Memory B cell (primary cell): ENCODE data around the gene GRAMD1B.
A peak's percentile ranks its signal among the peaks of the same experiment; 100 is the strongest.
"Not testable (repeated sequence)": the region's sequence is repeated elsewhere in the genome, so short reads cannot be mapped to it uniquely, and the experiment has no call there.

Experiments used
- ATAC-seq: fragments of 150-1000 bp; cut with Tn5 transposase; 2 replicates; pipeline ENCODE4 v1.10.0; 2021; ENCODE audit warnings: low read depth, mild to moderate bottlenecking, moderate library complexity
- DNase-seq, 2 donors: peaks; one replicate each; pipeline ENCODE4 v3.0.0; 2022; ENCODE audit warnings: low spot score in 2 of 2
- H3K27ac Mint-ChIP-seq: one replicate; pipeline ENCODE4 v1.8.0; 2022; ENCODE audit warnings: mild to moderate bottlenecking, moderate library complexity, mixed read lengths
- H3K27me3 Mint-ChIP-seq: one replicate; pipeline ENCODE4 v1.8.0; 2022; ENCODE audit warnings: mixed read lengths
- H3K36me3 Mint-ChIP-seq: one replicate; pipeline ENCODE4 v1.8.0; 2022; ENCODE audit warnings: mild to moderate bottlenecking, mixed read lengths
- H3K4me1 Mint-ChIP-seq: one replicate; pipeline ENCODE4 v1.8.0; 2022; ENCODE audit warnings: mixed read lengths
- H3K4me3 Mint-ChIP-seq: one replicate; pipeline ENCODE4 v1.8.0; 2022; ENCODE audit warnings: mild to moderate bottlenecking, moderate library complexity, mixed read lengths
- H3K9me3 Mint-ChIP-seq: one replicate; pipeline ENCODE4 v1.8.0; 2022; ENCODE audit warnings: mixed read lengths

The GRAMD1B gene

GRCh38 chr11:123640677-123641494, 210.8 kb downstream of the GRAMD1B start:
- peaks cover 2% of the 10 kb centered on the region for H3K4me1 Mint-ChIP-seq
- peak; percentile 26 to 28 for DNase-seq
- peak; percentile 64 for ATAC-seq
- H3K27ac Mint-ChIP-seq = no peak overlapping the region
- H3K4me3 Mint-ChIP-seq = no peak overlapping the region
- no peaks in the 10 kb centered on the region for H3K36me3 Mint-ChIP-seq
- peaks cover 22% of the 10 kb centered on the region for H3K27me3 Mint-ChIP-seq
- no peaks in the 10 kb centered on the region for H3K9me3 Mint-ChIP-seq

DNA sequence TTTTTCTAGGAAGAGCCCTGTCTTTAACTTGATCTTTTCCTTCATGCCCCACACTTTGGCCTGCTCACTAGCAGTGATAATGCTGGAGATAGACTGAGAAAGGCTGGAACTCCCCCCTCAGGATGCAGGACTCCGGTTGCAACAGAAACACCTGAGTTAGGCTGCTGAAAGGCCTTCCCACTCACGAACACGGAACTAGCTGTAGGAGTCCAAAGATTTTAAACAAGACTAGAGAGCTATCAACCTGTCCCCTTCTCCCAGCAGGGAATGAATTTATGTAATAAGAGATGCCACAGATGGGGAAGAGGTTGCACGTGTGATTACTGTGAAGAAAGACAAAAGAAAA, 211.4 kb downstream of the GRAMD1B start:
- Mint-ChIP-seq H3K4me3 (no peak overlapping the region), H3K4me1 (peaks cover 2% of the 10 kb centered on the region), H3K9me3 (no peaks in the 10 kb centered on the region), H3K36me3 (no peaks in the 10 kb centered on the region), H3K27me3 (peaks cover 27% of the 10 kb centered on the region), H3K27ac (no peak overlapping the region)
- ATAC-seq (no peak), DNase-seq (no peak)

GRCh38 chr11:123642435-123642834, 212.4 kb downstream of the GRAMD1B start:
- ATAC-seq (no peak), DNase-seq (no peak)
- Mint-ChIP-seq H3K27me3 (peaks cover 29% of the 10 kb centered on the region), H3K4me3 (no peak overlapping the region), H3K27ac (no peak overlapping the region), H3K4me1 (peaks cover 2% of the 10 kb centered on the region), H3K36me3 (no peaks in the 10 kb centered on the region), H3K9me3 (no peaks in the 10 kb centered on the region)

GRCh38 chr11:123645286-123645975, 215.4 kb downstream of the GRAMD1B start:
- Mint-ChIP-seq H3K27me3 (peaks cover 22% of the 10 kb centered on the region), H3K9me3 (no peaks in the 10 kb centered on the region), H3K4me1 (peaks cover 2% of the 10 kb centered on the region), H3K27ac (no peak overlapping the region), H3K36me3 (no peaks in the 10 kb centered on the region), H3K4me3 (no peak overlapping the region)
- DNase-seq = no peak
- ATAC-seq = no peak

GRCh38 chr11:123650901-123651300, 220.8 kb downstream of the GRAMD1B start:
- Mint-ChIP-seq H3K36me3 (no peaks in the 10 kb centered on the region), H3K27me3 (peaks cover 22% of the 10 kb centered on the region), H3K4me1 (no peaks in the 10 kb centered on the region), H3K4me3 (no peak overlapping the region), H3K9me3 (no peaks in the 10 kb centered on the region), H3K27ac (no peak overlapping the region)
- DNase-seq (no peak), ATAC-seq (no peak)

GRCh38 chr11:123652599-123652998, 222.5 kb downstream of the GRAMD1B start:
- H3K36me3 Mint-ChIP-seq = peaks cover 2% of the 10 kb centered on the region

DNA sequence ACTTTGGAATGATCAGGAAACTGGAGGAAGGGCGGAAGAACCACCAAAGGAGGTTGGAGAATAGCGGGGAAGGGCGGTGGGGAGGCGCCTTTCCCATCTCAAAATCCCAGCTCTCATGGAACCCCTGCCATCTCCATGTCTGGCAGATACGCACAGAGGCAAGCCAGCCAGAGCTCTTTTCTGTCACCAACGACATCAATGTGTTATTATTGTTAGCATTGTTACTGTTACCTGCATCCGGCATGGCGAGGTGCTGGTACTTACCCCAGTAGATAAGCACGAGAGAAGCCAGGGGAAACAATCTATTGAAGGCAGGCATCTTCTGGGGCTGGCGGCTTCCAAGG, 223.4 kb downstream of the GRAMD1B start:
- DNase-seq (no peak), ATAC-seq (no peak)
- Mint-ChIP-seq H3K36me3 (peaks cover 3% of the 10 kb centered on the region), H3K27ac (no peak overlapping the region), H3K27me3 (peaks cover 18% of the 10 kb centered on the region), H3K4me1 (peaks cover 1% of the 10 kb centered on the region), H3K9me3 (peaks cover 11% of the 10 kb centered on the region), H3K4me3 (peak overlapping the region; percentile 50)

More at GRCh38 chr11:123652599-123652998, 222.5 kb downstream of the GRAMD1B start:
- Mint-ChIP-seq H3K4me3 (no peak overlapping the region), H3K27me3 (peaks cover 18% of the 10 kb centered on the region), H3K27ac (no peak overlapping the region), H3K9me3 (peaks cover 3% of the 10 kb centered on the region), H3K4me1 (no peaks in the 10 kb centered on the region)
- no peak for ATAC-seq
- DNase-seq = no peak

DNA sequence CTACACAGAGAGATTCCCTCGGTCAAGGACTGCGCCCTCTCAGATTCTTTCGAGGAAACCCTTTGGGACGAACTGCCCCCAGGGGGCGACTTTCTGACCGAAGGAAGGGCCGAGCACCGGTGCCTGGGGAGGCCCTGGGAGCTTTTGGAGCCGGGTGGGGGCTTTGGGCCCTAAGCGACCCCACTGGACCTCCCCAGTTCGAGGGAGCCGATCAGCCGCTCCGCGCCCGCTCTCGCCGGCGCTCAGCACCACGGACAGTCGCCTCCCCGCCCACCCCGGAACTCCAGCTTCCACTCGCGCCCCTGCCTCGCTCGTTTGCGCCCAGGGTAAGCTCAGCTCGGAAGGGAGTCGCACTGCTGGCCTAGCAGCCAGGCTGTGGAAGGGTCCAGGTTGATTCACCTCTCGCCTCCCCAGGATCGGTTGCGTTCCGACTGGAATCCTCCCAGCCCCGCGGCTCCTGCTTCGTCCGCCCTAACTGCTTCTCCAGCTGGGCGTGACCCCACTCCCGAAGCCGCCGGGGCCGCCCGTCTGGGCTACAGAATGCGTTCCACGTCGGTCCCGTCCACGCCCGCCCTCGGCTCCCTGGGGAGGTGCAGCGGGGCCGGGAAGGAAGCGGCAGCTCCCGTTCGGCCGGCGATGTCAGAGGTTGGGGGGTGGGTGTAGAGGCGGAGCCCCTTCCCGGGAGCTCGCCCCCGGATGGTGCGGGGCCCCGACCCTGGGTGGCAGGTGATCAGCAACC, 223.9 kb downstream of the GRAMD1B start:
- peak overlapping the region; percentile 50 for H3K4me3 Mint-ChIP-seq
- peak; percentile 47 for ATAC-seq

DNA sequence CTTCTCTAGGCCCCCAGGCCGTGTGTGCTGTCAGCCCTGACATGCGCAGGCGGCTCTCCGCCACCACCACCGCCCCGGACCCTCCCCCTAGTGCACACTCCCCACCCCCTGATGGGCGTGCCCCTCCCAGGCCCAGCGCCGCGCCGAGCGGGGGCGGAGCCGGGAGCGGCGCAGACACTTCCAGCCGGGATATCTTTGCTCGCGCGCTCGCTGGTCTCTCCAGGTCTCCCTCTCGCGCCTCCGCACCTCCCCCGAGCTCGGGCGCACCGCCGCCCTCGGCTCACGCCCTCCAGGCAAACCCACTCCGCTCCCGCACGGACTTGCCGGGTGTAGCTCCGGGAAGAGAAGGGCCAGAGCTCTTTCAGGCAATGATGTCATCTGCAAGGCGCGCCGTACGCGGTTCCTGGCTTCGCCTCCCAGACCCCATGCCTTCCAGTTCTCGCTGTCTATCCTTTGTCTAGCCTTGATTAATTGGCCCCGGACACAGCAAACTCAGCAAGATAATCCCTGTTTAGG, 224.6 kb downstream of the GRAMD1B start, which contains the start of gene SCN3B:
TSS of gene SCN3B (minus strand) at position 59 of the 516 bp plus-strand sequence. CDS start 823 bp downstream, outside the sequence.
- DNase-seq (no peak), ATAC-seq (peak; percentile 31)
- Mint-ChIP-seq H3K27ac (no peak within 1 kb of the TSS), H3K9me3 (peaks cover 19% of the 10 kb centered on the region), H3K27me3 (peaks cover 18% of the 10 kb centered on the region), H3K4me3 (peak within 1 kb of the TSS; percentile 73), H3K4me1 (peaks cover 7% of the 10 kb centered on the region), H3K36me3 (peaks cover 8% of the 10 kb centered on the region)

More for the DNA sequence above, 223.9 kb downstream of the GRAMD1B start:
- Mint-ChIP-seq H3K36me3 (peaks cover 8% of the 10 kb centered on the region), H3K9me3 (peaks cover 16% of the 10 kb centered on the region), H3K4me1 (peaks cover 6% of the 10 kb centered on the region), H3K27ac (no peak overlapping the region), H3K27me3 (peaks cover 18% of the 10 kb centered on the region)
- no peak for DNase-seq

GRCh38 chr11:123659311-123659710, 229.2 kb downstream of the GRAMD1B start:
- DNase-seq (no peak), ATAC-seq (no peak)
- Mint-ChIP-seq H3K27me3 (peaks cover 5% of the 10 kb centered on the region), H3K9me3 (peaks cover 26% of the 10 kb centered on the region), H3K36me3 (peaks cover 12% of the 10 kb centered on the region), H3K4me1 (peaks cover 7% of the 10 kb centered on the region), H3K4me3 (no peak overlapping the region), H3K27ac (no peak overlapping the region)

- not testable (repeated sequence) for H3K4me3 Mint-ChIP-seq, H3K27me3 Mint-ChIP-seq, H3K4me1 Mint-ChIP-seq, H3K27ac Mint-ChIP-seq
- H3K36me3 Mint-ChIP-seq = peaks cover 12% of the 10 kb centered on the region
- ATAC-seq (peak; percentile 97), DNase-seq (peak in 1 of 2 donors; percentile 25)
- H3K9me3 Mint-ChIP-seq = peaks cover 26% of the 10 kb centered on the region
These were observed 229.9 kb downstream of the GRAMD1B start for GRCh38 chr11:123659965-123660364.

DNA sequence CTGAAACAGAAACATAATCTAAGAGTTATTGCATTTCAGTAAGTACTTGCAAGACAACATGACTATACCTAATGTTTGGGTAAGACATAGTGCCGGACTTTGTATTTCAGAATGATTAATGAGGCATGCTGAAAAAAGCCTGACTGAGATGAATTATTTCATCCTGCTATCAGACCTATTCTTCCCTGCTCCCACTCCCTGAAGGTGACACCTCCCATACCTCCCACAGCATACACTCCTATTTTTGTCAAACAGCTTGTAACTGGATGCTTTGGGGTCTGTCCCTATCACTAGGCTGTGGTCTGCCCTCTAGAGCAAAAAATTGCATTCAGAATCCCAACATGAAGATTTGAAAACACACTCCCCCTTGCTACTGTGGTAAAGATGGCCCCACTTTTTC, 235.2 kb downstream of the GRAMD1B start:
- Mint-ChIP-seq H3K4me3 (no peak overlapping the region), H3K4me1 (no peaks in the 10 kb centered on the region), H3K9me3 (peaks cover 7% of the 10 kb centered on the region), H3K36me3 (peaks cover 4% of the 10 kb centered on the region), H3K27me3 (peaks cover 1% of the 10 kb centered on the region), H3K27ac (no peak overlapping the region)
- ATAC-seq (no peak), DNase-seq (no peak)

GRCh38 chr11:123670081-123670480, 240.0 kb downstream of the GRAMD1B start:
- H3K36me3 Mint-ChIP-seq = no peaks in the 10 kb centered on the region
- H3K4me1 Mint-ChIP-seq = no peaks in the 10 kb centered on the region
- no peak overlapping the region for H3K27ac Mint-ChIP-seq
- no peak for ATAC-seq
- H3K9me3 Mint-ChIP-seq = no peaks in the 10 kb centered on the region
- peaks cover 1% of the 10 kb centered on the region for H3K27me3 Mint-ChIP-seq
- H3K4me3 Mint-ChIP-seq = no peak overlapping the region
- DNase-seq = no peak

DNA sequence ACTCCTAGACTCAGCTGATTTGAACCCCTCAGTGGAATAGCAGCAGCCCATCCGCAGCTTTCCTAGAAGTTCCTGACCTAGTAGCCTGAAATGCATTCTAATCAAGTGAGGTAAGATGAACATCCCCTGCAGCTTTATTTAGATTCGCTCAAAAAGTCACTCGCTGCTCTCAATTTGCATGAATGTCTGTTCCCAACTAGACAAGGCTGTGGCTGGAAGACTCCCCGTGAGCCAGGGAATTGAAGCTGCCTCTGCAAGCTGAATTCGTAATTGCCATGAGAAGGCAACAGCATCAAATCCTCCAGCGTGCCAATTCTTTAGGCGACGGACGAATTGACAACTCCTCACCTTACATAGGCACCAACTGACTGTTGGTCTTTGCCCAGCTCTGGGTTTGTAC, 241.5 kb downstream of the GRAMD1B start:
- ATAC-seq (no peak), DNase-seq (no peak)
- Mint-ChIP-seq H3K4me3 (no peak overlapping the region), H3K9me3 (no peaks in the 10 kb centered on the region), H3K27me3 (peaks cover 2% of the 10 kb centered on the region), H3K4me1 (no peaks in the 10 kb centered on the region), H3K36me3 (no peaks in the 10 kb centered on the region), H3K27ac (no peak overlapping the region)
